GM18907 (cell line): ENCODE measurements around the gene HEATR1.

ENCODE experiments used
- ATAC-seq: cut with Tn5 transposase; IDR thresholded peaks from one replicate; pipeline ENCODE4 v1.9.1; 2021; ENCODE audit warnings: mild to moderate bottlenecking, moderate library complexity; ENCODE audit not compliant: unreplicated experiment

Gene HEATR1

GRCh38 chr1:236541710-236542109 is 62.6 kb downstream of the HEATR1 start:
- no peak for ATAC-seq

DNA sequence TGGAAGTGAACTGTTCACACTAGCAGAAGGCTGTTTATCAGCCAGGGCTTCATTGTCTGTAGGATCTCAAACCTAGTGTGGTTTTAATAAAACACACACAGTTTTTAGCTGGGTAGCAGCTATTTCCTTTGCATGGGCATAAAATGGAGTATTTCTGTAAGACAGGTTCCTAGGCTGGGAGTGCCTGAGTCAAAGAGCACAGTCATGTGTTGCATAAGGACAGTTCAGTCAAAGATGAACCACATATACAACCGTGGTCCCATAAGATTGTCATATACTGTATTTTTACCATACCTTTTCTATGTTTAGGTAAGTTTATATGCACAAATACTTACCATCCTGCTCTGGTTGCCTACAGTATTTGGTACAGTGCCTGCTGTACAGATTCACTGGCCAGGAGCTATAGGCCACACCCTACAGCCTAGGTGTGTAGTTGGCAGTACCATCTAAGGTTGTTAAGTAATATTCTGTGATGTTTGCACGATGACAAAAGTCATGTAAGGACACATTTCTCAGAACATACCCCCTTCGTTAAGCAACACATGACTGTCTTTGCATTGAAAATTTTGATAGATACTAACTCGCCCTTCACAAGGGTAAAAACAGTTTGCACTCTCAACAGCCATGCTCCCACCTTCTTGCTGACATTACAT is 63.4 kb downstream of the HEATR1 start:
- ATAC-seq = no peak

DNA sequence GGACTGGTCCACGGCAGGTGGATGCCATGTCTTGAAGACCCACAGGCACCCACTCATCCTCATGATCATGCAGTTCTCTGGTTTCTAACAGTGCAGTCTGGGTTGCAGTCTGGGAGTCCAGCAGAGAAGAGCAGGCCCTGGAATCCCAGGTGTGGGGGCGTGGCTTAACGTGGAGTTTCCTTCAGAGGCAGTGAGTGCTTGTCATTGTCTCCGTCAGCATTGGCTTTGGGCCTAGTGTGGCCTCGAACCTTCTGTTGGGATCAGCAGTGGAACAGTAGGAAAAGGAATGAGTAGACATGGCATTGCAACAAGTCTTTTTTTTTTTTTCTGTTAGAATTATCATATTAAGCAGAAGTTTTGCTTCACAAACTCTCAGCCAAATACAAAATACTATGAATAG is 67.8 kb downstream of the HEATR1 start:
- no peak for ATAC-seq

GRCh38 chr1:236535662-236536161 is 68.6 kb downstream of the HEATR1 start:
- ATAC-seq = no peak

GRCh38 chr1:236535190-236535589 is 69.1 kb downstream of the HEATR1 start:
- ATAC-seq = no peak

GRCh38 chr1:236534151-236534651 is 70.1 kb downstream of the HEATR1 start:
- ATAC-seq = no peak

DNA sequence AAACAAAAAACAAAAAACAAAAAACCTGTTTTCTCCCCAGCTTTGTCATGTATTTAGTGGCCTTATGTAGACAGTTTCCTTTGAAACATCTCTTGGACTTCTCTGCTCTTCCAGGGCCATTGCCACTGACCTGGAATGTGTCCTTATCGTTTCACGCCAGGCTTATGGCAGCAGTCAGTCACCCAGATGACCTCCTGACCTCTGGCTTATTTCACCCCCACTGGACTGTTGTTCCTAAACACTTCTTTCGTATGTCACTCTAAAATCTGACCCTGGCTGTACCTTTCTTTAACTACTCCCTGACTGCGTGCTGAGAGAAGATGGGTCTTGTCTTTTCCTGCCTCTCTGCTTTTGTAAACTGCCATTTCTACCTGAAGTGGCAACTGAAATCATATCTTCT is 71.5 kb downstream of the HEATR1 start:
- ATAC-seq = no peak

- ATAC-seq = no peak
Measured at GRCh38 chr1:236530959-236531358, 73.4 kb downstream of the HEATR1 start.

GRCh38 chr1:236530286-236530685 is 74.0 kb downstream of the HEATR1 start:
- ATAC-seq = no peak

- no peak for ATAC-seq
Measured at GRCh38 chr1:236526079-236526478, 78.2 kb downstream of the HEATR1 start.

DNA sequence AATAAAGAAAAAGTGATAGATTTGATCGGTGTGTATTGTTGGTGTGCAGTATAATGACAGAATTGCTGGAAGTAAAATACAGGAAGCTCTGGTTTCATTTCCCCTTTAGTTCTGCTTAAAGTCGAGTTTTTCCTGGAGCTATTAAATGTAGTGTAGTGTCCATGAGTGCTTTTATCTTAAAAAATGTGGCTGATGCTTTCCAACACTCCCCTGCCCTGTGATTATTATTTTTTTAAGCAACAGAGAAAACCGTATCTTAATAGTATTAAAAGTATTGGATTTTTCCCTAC is 79.5 kb downstream of the HEATR1 start:
- ATAC-seq = peak; percentile 6

DNA sequence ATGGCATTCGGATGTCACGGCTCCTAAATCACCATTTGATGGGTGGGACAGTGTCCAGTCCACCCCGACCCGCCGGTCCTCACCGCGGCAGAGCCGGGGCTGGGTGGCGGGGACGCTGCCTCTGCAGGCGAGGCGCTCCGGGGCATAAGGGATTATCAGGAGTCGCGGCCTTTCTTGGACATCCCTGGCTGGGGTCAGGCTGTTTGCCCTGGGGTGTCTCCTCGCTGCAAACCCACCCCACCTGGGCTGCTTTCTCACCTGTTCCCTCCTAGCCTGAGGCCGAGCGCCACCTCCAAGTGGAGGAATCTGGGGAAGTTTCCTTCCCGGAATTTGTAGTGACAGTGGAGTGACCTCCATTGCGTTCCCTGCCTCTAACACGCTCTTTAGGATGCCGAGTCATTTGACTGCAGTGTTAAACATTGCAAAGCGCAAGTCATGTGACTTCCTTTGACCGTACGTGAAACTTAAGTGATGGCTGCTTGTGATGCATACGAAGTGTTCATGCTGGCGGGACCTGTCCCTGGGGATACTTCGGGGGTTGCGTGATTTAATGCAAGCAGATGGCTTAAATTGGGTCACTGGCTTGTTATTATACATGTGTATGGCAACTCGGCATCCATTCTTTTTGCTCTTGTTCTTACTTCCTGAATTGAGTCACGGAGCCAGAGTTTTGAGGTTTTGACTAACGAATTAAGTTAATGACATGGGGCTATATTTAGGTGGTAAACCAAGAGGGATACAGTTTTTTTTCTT is 80.0 kb downstream of the HEATR1 start:
- peak; percentile 96 for ATAC-seq

GRCh38 chr1:236523704-236524141 is 80.6 kb downstream of the HEATR1 start, which contains the start of gene LGALS8:
Gene LGALS8, plus strand, starts transcription at chr1:236523982. Its CDS starts 2,089 bp downstream, at chr1:236526071.
- ATAC-seq = peak; percentile 67

DNA sequence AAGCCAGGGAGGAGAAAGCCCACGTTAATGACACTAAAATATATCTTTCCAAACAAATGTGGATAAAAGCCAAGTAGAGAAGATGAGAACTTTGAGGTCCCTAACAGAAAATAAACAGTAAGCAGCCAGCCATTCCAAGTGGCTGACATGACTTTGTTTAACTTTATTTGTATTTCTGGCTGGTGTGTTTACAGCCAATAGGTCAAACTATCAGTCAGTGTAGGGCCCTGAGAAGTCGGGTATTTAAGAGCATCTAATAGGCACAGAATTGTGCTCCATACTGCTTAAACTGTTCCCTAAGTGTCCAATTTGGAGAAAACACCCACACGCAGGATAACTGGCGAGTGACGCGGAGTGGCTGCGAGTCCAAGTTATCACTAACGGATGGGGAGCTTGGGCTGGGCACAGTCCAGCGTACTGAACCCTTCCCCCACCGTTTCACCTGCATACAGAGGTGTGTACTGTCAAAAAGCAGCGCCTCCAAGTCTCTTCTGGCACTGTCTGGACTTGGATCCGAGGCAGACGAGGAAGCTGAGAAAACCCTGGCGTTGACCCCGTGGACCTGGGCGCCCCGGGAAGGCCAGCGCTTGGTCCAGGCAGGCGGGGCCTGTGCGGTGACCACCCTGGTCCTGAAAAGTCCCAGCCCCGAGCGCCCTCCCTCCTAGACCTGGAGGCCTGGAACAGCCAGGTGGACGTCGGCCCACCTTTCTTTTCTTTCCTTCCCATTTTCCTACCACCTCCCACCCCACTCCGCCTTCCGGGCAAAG is 81.2 kb downstream of the HEATR1 start:
- ATAC-seq = peak; percentile 4

GRCh38 chr1:236520445-236521005 is 83.8 kb downstream of the HEATR1 start:
- no peak for ATAC-seq

GRCh38 chr1:236518322-236518721 is 86.0 kb downstream of the HEATR1 start:
- ATAC-seq = no peak

DNA sequence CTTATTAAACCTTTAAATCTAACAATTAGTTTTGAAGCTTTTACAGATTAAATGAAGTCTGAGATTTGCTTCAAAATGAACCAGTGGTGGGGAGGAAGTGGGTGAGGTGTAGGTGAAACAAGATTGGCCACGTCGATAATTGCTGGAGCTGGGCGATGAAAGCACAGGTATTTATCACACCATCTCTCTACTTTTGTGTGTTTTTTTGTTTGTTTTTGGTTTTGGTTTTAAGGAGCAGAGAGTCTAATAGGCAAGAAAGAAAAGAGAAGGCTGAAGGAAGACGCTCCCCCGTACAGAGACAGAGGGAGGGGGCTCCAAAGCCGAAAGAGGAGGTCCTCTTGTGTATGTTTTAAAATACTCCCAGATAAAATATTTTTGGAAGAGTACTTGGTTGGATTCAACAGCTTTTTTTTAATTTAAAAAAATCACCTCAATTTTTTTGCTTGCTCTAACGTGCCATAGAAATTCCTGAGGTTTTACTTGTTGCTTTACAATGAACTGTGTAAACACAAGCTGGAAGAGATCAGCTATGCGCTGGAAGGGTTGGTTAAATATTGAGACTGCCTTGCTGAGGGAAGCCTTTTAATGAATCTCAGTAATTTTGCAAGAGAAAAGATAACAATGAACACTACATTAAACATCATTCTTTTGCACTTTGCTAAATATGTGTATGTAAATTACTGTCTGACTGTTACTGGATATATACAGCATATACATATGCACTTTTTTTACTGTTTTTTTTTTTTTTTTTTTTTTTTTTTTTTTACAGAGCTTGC is 87.2 kb downstream of the HEATR1 start:
- no peak for ATAC-seq

DNA sequence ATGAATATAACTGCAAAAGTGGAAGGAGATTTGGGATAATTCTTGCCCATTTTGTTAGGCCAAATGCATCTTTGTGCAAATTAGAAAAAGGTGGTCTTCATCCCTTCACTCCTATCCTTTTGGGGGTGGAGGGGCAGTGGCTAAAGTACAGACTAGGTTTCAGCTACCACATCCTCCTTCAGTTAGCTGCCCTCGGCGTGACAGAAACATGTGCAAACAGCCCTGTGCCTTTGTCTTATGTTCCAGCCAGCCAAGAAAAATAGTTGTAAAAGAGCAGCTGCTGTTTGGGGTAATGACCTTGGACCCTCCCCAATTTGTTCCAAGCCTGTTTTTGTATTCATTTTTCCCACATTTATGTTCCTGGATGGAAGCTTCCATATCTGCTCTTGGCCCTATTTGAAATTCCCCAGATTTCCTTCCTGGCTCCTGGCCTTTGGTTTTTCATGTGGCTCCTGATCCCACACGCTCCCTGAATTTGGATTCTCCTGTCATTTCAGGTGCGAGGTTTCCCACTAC is 88.8 kb downstream of the HEATR1 start:
- no peak for ATAC-seq

DNA sequence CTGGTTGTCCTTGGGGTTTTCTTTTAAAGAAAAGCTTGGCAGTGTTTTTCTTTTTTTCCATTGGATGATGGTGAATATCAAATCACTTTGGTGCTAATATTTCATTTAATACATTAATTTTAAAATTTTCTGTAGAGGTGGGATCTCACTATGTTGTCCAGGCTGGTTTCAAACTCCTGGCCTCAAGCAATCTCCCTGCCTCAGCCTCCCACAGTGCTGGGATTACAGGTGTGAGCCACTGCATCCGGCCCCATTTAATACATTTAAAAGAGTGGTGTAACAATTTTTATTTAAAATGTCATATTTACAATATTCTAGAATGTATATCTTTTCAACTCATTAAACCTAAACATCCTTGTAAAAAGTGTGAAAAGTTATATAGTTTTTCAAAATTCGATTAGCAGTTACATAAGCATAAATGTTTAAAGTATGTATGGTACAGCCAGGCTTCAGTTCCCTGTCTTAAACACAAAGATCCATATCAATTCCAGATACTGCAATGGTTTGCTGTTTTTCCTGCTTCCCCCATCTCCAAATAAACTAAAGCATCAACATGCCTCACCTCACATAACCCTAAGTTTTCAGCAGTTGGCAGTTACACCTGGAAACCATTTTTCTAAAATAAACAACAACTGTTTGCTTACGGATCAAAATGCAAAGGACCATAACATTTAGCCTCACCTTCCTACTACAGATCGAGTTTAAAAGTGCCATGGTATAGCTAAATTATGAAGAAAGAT is 89.4 kb downstream of the HEATR1 start:
- ATAC-seq = no peak
